Hepatocyte (in vitro differentiated cells): ENCODE data around the gene LIX1. TPM values are rescaled to one million over a fixed set of nuclear protein-coding genes. Genes with fewer than 3 reads are reported as not detected.

Experiments used
- DNase-seq: peaks from one replicate; pipeline ENCODE4 v3.0.0-alpha.2; 2016; ENCODE audit warnings: low spot score
- H2AFZ ChIP-seq: fragments of 200-600 bp; sonication (generic); 2 replicates; pipeline ENCODE4 v1.6.0; 2016; ENCODE audit warnings: antibody characterized with exemption, mild to moderate bottlenecking
- H3K27ac ChIP-seq: fragments of 200-600 bp; sonication (generic); 2 replicates; pipeline ENCODE4 v1.5.1; 2016; ENCODE audit warnings: mild to moderate bottlenecking
- H3K27me3 ChIP-seq: fragments of 200-600 bp; sonication (generic); 2 replicates; pipeline ENCODE4 v1.6.1; 2016
- H3K36me3 ChIP-seq: fragments of 200-600 bp; sonication (generic); replicated peaks from 2 replicates; pipeline ENCODE4 v1.5.1; 2016; ENCODE audit warnings: low read depth; ENCODE audit not compliant: insufficient read depth
- H3K4me1 ChIP-seq: fragments of 200-600 bp; sonication (generic); 2 replicates; pipeline ENCODE4 v1.5.1; 2016; ENCODE audit warnings: mild to moderate bottlenecking, moderate library complexity; ENCODE audit not compliant: insufficient read depth
- H3K4me2 ChIP-seq: fragments of 200-600 bp; sonication (generic); 2 replicates; pipeline ENCODE4 v1.6.0; 2016
- H3K4me3 ChIP-seq: fragments of 200-600 bp; sonication (generic); 2 replicates; pipeline ENCODE4 v1.5.1; 2016; ENCODE audit warnings: mild to moderate bottlenecking
- H3K79me2 ChIP-seq: fragments of 200-600 bp; sonication (generic); 2 replicates; pipeline ENCODE4 v1.6.0; 2017; ENCODE audit warnings: mild to moderate bottlenecking
- H3K9me2 ChIP-seq: fragments of 200-600 bp; sonication (generic); replicated peaks from 2 replicates; pipeline ENCODE4 v1.6.0; 2017; ENCODE audit warnings: mild to moderate bottlenecking; ENCODE audit not compliant: insufficient read depth
- H3K9me3 ChIP-seq: fragments of 200-600 bp; sonication (generic); 2 replicates; pipeline ENCODE4 v1.5.1; 2016; ENCODE audit warnings: low read depth, mild to moderate bottlenecking
- H4K20me1 ChIP-seq: fragments of 200-600 bp; sonication (generic); 2 replicates; pipeline ENCODE4 v1.6.0; 2016; ENCODE audit warnings: mild to moderate bottlenecking; ENCODE audit not compliant: insufficient read depth, poor library complexity, severe bottlenecking
- CTCF ChIP-seq: fragments of 200-600 bp; sonication (generic); IDR thresholded peaks from 2 replicates; pipeline ENCODE4 v1.5.1; 2016; ENCODE audit warnings: antibody characterized with exemption, mild to moderate bottlenecking; ENCODE audit not compliant: poor library complexity
- EZH2 ChIP-seq: fragments of 200-600 bp; sonication (generic); IDR thresholded peaks from 2 replicates; pipeline ENCODE4 v1.6.1; 2016; ENCODE audit warnings: antibody characterized with exemption, mild to moderate bottlenecking, borderline replicate concordance
- EZH2phosphoT487 ChIP-seq: fragments of 200-600 bp; sonication (generic); IDR thresholded peaks from one replicate; pipeline ENCODE4 v1.6.1; 2018; ENCODE audit warnings: antibody characterized with exemption, mild to moderate bottlenecking, low read depth, moderate library complexity; ENCODE audit not compliant: unreplicated experiment, severe bottlenecking
- WGBS: methylation state at CpG from one replicate; pipeline ENCODE4 v1.1.6; 2016; ENCODE audit warnings: low lambda C conversion rate; ENCODE audit errors: missing lambda C conversion rate; 5-methylcytosine and 5-hydroxymethylcytosine counted together
- polyA plus RNA-seq: library from polyadenylated mRNA; unstranded; fragments of >200 nt; fragmentation: Nextera tagmentation; extraction: Ambion mirVana; gene quantifications from 2 replicates; pipeline ENCODE4 v1.2.1, GENCODE V29; 2016
- total RNA-seq: library from RNA; depleted of rRNA; stranded (reverse); fragments of >200 nt; gene quantifications from 2 replicates; pipeline ENCODE4 v1.2.3, GENCODE V29; 2014

The LIX1 gene
- total and polyA plus RNA-seq, 2 experiments from 2014 or later: 4.3 to 6.2 TPM

DNA sequence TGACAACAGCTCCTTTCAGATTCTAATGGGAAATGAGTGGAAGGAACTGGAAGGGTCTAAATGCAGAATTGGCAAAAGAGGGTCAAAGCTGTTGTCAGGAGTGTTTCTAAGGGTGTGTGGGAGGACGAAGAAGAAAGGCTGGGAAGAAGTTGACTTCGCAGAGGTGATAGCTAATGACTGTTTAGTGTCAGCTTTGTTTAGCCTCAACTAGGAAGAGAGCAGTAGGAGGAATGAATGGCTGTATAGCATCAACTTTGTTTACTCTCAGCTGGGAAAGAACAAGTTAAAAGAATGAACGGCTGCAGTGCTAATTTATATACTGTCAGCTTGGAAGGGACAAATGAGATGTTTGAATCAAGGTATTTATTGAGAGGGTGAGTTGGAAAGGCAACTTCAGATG is 5.9 kb upstream of the LIX1 start:
- Histone ChIP-seq H3K9me3 (no peaks in the 10 kb centered on the region), H3K4me3 (no peak overlapping the region), H3K79me2 (no peaks in the 10 kb centered on the region), H3K4me2 (no peak overlapping the region), H4K20me1 (no peaks in the 10 kb centered on the region), H3K36me3 (no peaks in the 10 kb centered on the region), H3K27ac (no peak overlapping the region), H3K9me2 (no peaks in the 10 kb centered on the region), H2AFZ (no peak overlapping the region), H3K27me3 (no peaks in the 10 kb centered on the region), H3K4me1 (no peaks in the 10 kb centered on the region)
- no peak for DNase-seq
- no peak for TF ChIP-seq EZH2phosphoT487
- TF ChIP-seq CTCF: no peak
- no peak for TF ChIP-seq EZH2
- WGBS: 26% methylated on average over 3 of the region's 3 CpGs

- TF ChIP-seq EZH2 (no peak), EZH2phosphoT487 (no peak), CTCF (no peak)
- H3K4me3 ChIP-seq: no peak overlapping the region
- H3K4me2 ChIP-seq: no peak overlapping the region
- H3K4me1 ChIP-seq: no peaks in the 10 kb centered on the region
- no peak overlapping the region for H2AFZ ChIP-seq
- no peak overlapping the region for H3K27ac ChIP-seq
- H3K9me2 ChIP-seq: no peaks in the 10 kb centered on the region
- H3K79me2 ChIP-seq: peaks cover 11% of the 10 kb centered on the region
- H3K9me3 ChIP-seq: no peaks in the 10 kb centered on the region
- no peak for DNase-seq
- WGBS: 96% methylated on average over 2 of the region's 2 CpGs
- no peaks in the 10 kb centered on the region for H3K27me3 ChIP-seq
- no peaks in the 10 kb centered on the region for H3K36me3 ChIP-seq
- H4K20me1 ChIP-seq: no peaks in the 10 kb centered on the region
Measured at GRCh38 chr5:97143704-97144103, 1.3 kb upstream of the LIX1 start.

GRCh38 chr5:97141539-97141938 is 872 bp downstream of the LIX1 start:
- no peak overlapping the region for H3K4me3 ChIP-seq
- no peaks in the 10 kb centered on the region for H3K27me3 ChIP-seq

More at GRCh38 chr5:97141539-97141938, 872 bp downstream of the LIX1 start:
- peak overlapping the region; percentile 50 for H3K27ac ChIP-seq
- H3K4me1 ChIP-seq: no peaks in the 10 kb centered on the region
- no peak overlapping the region for H2AFZ ChIP-seq
- TF ChIP-seq EZH2: no peak
- TF ChIP-seq CTCF: no peak
- no peak for TF ChIP-seq EZH2phosphoT487
- 12% methylated on average over 2 of the region's 2 CpGs for WGBS
- DNase-seq: no peak
- no peaks in the 10 kb centered on the region for H4K20me1 ChIP-seq
- no peaks in the 10 kb centered on the region for H3K9me2 ChIP-seq
- peaks cover 14% of the 10 kb centered on the region for H3K79me2 ChIP-seq
- H3K4me2 ChIP-seq: peak overlapping the region; percentile 63
- no peaks in the 10 kb centered on the region for H3K36me3 ChIP-seq
- no peaks in the 10 kb centered on the region for H3K9me3 ChIP-seq
